ENCODE results near the gene SLC38A10.

SLC38A10 gene

GRCh38 chr17:81222906-81223761 lies 72.0 kb downstream of the SLC38A10 start, which contains the start of gene CEP131:
Gene CEP131, minus strand, starts transcription at chr17:81222965. Its CDS starts 2,909 bp downstream, at chr17:81220056.
- peak; percentile 99 for DNase-seq

GRCh38 chr17:81222620-81222905 lies 72.5 kb downstream of the SLC38A10 start:
- no peak for DNase-seq

GRCh38 chr17:81221842-81222619 lies 73.1 kb downstream of the SLC38A10 start:
- DNase-seq, result no peak

- no peak for DNase-seq
These were observed 73.7 kb downstream of the SLC38A10 start for GRCh38 chr17:81221371-81221841.

GRCh38 chr17:81219476-81220180 lies 75.5 kb downstream of the SLC38A10 start:
- DNase-seq, result no peak

- no peak for DNase-seq
These were observed 76.1 kb downstream of the SLC38A10 start for GRCh38 chr17:81218991-81219390.

- DNase-seq, result no peak
These were observed 76.6 kb downstream of the SLC38A10 start for GRCh38 chr17:81218459-81218858.

- DNase-seq, result no peak
These were observed 77.6 kb downstream of the SLC38A10 start for GRCh38 chr17:81217491-81217890.

- no peak for DNase-seq
These were observed 81.1 kb downstream of the SLC38A10 start for GRCh38 chr17:81213978-81214377.

- DNase-seq, result no peak
These were observed 82.7 kb downstream of the SLC38A10 start for GRCh38 chr17:81212365-81212764.

- DNase-seq, result no peak
These were observed 84.2 kb downstream of the SLC38A10 start for GRCh38 chr17:81210868-81211267.

GRCh38 chr17:81210466-81210865 lies 84.6 kb downstream of the SLC38A10 start:
- no peak for DNase-seq

GRCh38 chr17:81209141-81209540 lies 86.0 kb downstream of the SLC38A10 start:
- DNase-seq, result no peak

- no peak for DNase-seq
These were observed 86.5 kb downstream of the SLC38A10 start for GRCh38 chr17:81208651-81209050.

GRCh38 chr17:81207610-81208581 lies 87.2 kb downstream of the SLC38A10 start:
- DNase-seq, result no peak

- no peak for DNase-seq
These were observed 88.5 kb downstream of the SLC38A10 start for GRCh38 chr17:81206657-81207056.

GRCh38 chr17:81206166-81206565 lies 88.9 kb downstream of the SLC38A10 start:
- no peak for DNase-seq

- DNase-seq, result no peak
These were observed 90.5 kb downstream of the SLC38A10 start for GRCh38 chr17:81204578-81204977.

- DNase-seq, result no peak
These were observed 92.0 kb downstream of the SLC38A10 start for GRCh38 chr17:81203136-81203535.

- no peak for DNase-seq
These were observed 92.8 kb downstream of the SLC38A10 start for GRCh38 chr17:81202318-81202717.

- peak; percentile 44 for DNase-seq
These were observed 94.2 kb downstream of the SLC38A10 start for GRCh38 chr17:81200695-81201580.
